DMS53 treated with DMSO at 0.1 percent for 48 hours (cell line): ENCODE measurements around the gene DNAJA4.
A peak's percentile ranks its signal among the peaks of the same experiment; 100 is the strongest.

Source experiments
- DNase-seq: peaks from one replicate; lab custom pipeline; 2025; ENCODE audit not compliant: unreplicated experiment; lab: John Stamatoyannopoulos, UW

Gene DNAJA4

DNA sequence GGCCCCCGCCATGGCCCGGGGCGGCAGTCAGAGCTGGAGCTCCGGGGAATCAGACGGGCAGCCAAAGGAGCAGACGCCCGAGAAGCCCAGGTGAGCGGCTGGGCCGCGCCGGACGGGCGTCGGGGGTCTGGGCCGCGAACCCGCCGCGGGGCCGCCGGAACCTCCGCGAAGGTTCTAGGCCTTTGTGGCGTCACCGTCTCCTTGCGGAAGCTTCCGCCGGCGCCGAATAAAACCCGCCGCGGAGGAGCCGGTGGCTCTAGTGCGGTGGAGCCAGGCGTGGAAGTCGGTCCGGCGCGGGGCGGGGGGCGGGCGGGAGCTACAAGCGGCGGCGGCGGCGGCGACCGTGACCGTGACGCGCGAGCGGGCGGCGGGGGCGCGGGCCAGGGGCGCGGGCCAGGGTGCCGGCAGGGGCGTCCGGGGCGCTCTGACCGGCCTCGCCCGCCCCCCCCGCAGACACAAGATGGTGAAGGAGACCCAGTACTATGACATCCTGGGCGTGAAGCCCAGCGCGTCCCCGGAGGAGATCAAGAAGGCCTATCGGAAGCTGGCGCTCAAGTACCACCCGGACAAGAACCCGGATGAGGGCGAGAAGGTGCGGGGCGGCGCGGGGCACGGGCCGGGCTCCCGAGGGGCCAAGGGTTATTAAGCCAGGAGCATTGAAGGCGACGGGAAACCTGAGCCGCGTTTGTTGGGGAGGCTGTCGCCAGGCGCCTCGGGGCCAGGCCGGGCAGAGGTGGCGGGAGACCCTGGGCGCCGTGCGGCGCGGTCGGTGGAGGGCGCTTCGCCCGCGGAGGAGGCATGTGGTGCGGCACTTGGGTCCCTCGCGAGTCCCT, at the start of gene DNAJA4:
Gene DNAJA4, plus strand, starts transcription at position 259 of the 833 bp plus-strand sequence. Its CDS starts 202 bp downstream, at position 461.
- peak; percentile 32 for DNase-seq

GRCh38 chr15:78216276-78217104, 47.9 kb upstream of the DNAJA4 start:
- DNase-seq = no peak

DNA sequence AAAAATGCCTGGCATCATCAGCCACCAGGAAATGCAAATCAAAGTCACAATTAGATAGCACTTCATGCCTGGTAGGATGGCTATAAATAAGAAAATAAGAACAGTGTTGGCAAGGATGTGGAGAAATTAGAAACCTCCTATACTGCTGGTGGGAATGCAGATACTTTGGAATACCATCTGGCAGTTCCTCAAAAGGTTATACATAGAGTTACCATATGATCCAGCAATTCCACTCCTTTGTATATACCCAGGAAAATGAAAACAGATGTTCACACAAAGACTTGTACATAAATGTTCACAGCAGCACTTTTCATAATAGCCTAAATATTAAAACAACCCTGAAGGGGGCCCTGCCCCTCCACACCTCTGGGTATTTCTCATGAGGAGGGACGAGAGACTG, 43.6 kb upstream of the DNAJA4 start:
- no peak for DNase-seq

DNA sequence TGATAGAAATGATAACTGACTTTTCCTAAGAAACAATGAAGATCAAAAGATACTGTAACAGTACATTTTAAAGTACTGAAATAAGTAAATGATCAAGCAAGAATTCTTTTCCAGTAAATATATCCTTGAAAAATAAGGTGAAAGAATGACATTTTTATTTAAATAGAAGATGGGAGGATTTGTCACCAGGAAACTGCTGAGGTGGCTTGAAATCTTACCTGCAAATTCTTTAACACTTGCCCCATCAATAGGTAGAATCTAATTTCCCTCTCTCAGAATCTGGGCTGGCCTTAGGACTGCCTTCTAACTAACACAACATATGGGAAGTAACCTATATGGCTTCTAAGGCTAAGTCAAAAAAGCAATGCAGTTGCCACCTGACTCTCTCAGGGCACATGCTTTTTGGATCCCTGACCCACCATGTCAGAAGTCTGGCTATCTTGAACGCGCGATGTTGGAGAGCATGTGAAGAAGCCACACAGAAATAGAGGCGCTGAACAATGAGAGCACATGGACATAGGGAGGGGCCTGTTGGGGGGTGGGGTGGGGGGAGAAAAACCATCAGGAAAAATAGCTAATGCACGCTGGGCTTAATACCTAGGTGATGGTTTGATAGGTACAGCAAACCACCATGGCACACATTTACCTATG, 41.5 kb upstream of the DNAJA4 start:
- no peak for DNase-seq

GRCh38 chr15:78223396-78224022, 40.9 kb upstream of the DNAJA4 start:
- DNase-seq = no peak

DNA sequence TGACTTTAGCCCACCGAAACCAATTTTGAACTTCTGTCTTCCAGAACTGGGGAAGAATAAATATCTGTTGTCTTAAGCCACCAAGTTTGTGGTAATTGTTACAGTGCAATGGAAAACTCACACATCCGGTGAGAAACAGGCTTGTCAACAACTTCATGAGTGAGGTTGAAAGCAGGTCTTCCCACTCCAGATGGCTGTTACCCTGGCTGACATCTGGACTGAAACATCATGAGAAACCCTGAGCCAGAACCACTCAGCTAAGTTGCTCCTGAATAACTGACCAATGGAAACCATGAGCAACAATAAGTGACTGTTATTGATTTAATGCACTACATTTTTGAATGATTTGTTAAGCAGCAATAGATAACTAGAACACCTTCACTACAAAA, 40.3 kb upstream of the DNAJA4 start:
- DNase-seq = no peak

GRCh38 chr15:78225783-78226541, 38.4 kb upstream of the DNAJA4 start:
- no peak for DNase-seq

GRCh38 chr15:78228356-78228996, 35.9 kb upstream of the DNAJA4 start:
- DNase-seq = no peak

GRCh38 chr15:78229431-78230406, 34.6 kb upstream of the DNAJA4 start:
- no peak for DNase-seq

- DNase-seq = no peak
These were observed 31.4 kb upstream of the DNAJA4 start for GRCh38 chr15:78232951-78233350.

DNA sequence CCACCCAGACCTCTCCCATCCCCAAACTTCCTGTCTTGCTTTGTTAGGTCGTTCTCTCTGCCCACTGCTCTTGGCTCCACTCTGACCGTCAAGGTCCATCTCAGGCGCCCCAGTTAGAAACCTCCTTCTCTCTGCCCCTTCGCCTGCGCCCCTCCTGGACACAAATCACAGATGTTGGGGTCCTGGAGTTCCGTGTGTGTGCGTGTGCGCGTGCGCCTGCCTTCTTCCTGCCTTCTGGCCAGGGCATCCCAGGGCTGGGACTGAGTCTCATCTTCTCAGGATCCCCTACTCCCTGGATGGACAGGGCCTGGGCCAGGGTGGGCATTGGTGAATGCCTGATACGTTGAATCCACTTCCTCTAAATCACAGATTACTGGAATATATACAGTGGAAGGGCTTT, 30.9 kb upstream of the DNAJA4 start:
- no peak for DNase-seq

GRCh38 chr15:78234515-78235040, 29.8 kb upstream of the DNAJA4 start, which contains the start of gene ACSBG1:
TSS of gene ACSBG1 (minus strand) at chr15:78234565. CDS start at chr15:78234501, 64 bp downstream.
- no peak for DNase-seq

GRCh38 chr15:78236491-78236890, 27.9 kb upstream of the DNAJA4 start:
- no peak for DNase-seq

- no peak for DNase-seq
These were observed 27.2 kb upstream of the DNAJA4 start for GRCh38 chr15:78237146-78237545.

- DNase-seq = no peak
These were observed 24.6 kb upstream of the DNAJA4 start for GRCh38 chr15:78239811-78240210.

DNA sequence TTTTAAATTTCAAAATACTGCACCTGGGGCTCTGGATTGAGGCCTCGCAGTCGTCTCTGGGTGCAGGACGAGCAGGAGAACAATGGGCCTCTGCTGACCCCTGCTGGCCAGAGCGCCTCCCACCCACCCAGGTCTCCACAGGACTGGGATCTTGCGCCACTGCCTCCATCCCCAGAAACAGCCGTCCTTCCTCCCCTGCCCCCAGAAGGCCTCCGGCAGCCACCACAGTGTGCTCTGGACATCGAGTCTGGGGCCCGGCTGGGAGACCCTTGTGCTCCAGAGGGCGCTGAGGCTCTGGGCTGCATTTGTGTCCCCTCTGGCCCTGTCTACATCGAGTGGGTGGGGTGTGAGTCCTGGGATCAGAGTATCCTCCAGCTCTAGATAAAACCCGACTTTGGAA, 23.3 kb upstream of the DNAJA4 start:
- DNase-seq = peak; percentile 23

DNA sequence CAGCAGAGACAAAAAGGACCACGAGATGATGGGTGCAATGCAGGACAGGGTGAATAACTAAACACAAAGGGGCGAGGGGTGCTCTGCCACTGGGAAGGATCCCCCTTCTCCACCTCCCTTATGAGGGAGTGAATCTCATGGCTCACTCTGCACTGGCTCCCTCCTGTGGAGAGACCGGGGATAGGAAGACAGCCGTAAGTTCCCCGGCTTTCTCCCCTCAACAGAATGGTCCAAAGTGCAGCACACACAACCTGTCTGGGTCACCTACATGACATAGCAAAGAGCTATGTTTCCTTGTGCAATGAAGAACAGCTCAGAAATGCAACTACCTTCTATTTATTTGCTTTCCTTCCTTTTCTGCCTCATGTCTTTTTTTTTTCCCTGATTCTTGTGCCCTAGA, 22.2 kb upstream of the DNAJA4 start:
- DNase-seq = no peak

- no peak for DNase-seq
These were observed 21.3 kb upstream of the DNAJA4 start for GRCh38 chr15:78243058-78243457.
